ENCODE data around the gene F10.

The F10 gene

DNA sequence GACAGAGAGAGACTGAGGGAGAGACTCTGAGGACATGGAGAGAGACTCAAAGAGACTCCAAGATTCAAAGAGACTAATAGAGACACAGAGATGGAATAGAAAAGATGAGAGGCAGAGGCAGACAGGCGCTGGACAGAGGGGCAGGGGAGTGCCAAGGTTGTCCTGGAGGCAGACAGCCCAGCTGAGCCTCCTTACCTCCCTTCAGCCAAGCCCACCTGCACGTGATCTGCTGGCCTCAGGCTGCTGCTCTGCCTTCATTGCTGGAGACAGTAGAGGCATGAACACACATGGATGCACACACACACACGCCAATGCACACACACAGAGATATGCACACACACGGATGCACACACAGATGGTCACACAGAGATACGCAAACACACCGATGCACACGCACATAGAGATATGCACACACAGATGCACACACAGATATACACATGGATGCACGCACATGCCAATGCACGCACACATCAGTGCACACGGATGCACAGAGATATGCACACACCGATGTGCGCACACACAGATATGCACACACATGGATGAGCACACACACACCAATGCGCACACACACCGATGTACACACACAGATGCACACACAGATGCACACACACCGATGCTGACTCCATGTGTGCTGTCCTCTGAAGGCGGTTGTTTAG lies 3.3 kb upstream of the F10 start:
- H3K9ac ChIP-seq (ENCODE audit: low read length), result no peak overlapping the region
- H3K27me3 ChIP-seq (ENCODE audit: control insufficient read depth, insufficient read depth, low read length), result peaks cover 12% of the 10 kb centered on the region; the same call in 1 of the 2 replicates
- H3K27ac ChIP-seq (ENCODE audit: low read depth, low read length), result no peak overlapping the region
- H3K4me1 ChIP-seq (ENCODE audit: control insufficient read depth, insufficient read depth, low read length), result peaks cover 13% of the 10 kb centered on the region; the same call in 1 of the 2 replicates
- H3K36me3 ChIP-seq (ENCODE audit: control insufficient read depth, insufficient read depth, low read length), result no peaks in the 10 kb centered on the region
- no peak overlapping the region for H3K4me3 ChIP-seq (ENCODE audit: low read depth, low read length)
- peaks cover 4% of the 10 kb centered on the region; the same call in 1 of the 2 replicates for H3K9me3 ChIP-seq (ENCODE audit: control insufficient read depth, insufficient read depth, low read depth, low read length)

DNA sequence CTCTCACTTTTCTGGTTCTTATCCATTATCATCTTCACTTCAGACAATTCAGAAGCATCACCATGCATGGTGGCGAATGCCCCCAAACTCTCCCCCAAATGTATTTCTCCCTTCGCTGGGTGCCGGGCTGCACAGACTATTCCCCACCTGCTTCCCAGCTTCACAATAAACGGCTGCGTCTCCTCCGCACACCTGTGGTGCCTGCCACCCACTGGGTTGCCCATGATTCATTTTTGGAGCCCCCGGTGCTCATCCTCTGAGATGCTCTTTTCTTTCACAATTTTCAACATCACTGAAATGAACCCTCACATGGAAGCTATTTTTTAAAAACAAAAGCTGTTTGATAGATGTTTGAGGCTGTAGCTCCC lies 2.8 kb upstream of the F10 start:
- H3K27ac ChIP-seq (ENCODE audit: low read depth, low read length), result no peak overlapping the region
- no peaks in the 10 kb centered on the region for H3K36me3 ChIP-seq (ENCODE audit: control insufficient read depth, insufficient read depth, low read length)
- H3K4me3 ChIP-seq (ENCODE audit: low read depth, low read length), result no peak overlapping the region
- peaks cover 13% of the 10 kb centered on the region; the same call in 1 of the 2 replicates for H3K4me1 ChIP-seq (ENCODE audit: control insufficient read depth, insufficient read depth, low read length)
- H3K9me3 ChIP-seq (ENCODE audit: control insufficient read depth, insufficient read depth, low read depth, low read length), result no peaks in the 10 kb centered on the region
- H3K9ac ChIP-seq (ENCODE audit: low read length), result no peak overlapping the region
- H3K27me3 ChIP-seq (ENCODE audit: control insufficient read depth, insufficient read depth, low read length), result peaks cover 7% of the 10 kb centered on the region; the same call in 1 of the 2 replicates

DNA sequence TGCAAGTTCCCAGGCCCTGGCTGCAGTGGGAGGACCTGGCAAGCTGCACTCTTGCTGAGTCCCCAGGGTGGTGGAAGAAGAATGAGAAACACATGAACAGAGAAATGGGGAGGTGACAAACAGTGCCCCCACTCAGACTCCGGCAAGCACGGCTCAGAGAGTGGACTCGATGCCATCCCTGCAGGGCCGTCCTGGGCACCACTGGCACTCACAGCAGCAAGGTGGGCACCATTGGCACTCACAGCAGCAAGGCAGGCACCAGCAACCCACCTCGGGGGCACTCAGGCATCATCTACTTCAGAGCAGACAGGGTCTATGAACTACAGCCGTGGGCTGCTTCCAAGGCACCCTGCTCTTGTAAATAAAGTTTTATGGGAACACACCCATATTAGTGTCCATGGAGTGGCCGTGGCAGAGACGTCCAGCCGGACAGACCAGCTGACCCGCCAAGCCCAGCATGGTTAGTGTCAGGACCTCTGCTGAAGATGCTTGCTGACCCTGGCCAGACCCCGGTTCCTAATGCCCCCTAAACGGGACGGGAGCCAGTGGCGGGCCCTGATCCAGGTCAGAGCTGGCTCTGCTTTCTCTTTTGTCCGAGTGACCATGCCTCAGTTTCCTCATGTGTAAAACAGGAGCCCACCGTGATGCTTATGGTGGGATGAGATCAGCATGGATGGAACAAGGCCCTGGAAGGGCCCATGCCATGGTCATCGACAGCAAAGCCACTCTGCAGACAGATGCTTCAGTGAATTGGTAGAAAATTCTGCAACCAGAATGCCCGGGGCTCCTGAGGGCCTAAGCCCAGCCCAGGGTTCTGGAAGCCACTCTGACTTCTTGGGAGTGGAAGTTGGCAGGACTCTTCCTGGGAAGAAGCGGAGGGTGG lies 2.1 kb upstream of the F10 start:
- no peaks in the 10 kb centered on the region for H3K36me3 ChIP-seq (ENCODE audit: control insufficient read depth, insufficient read depth, low read length)
- H3K4me1 ChIP-seq (ENCODE audit: control insufficient read depth, insufficient read depth, low read length), result peaks cover 13% of the 10 kb centered on the region; the same call in 1 of the 2 replicates
- no peak overlapping the region for H3K9ac ChIP-seq (ENCODE audit: low read length)
- H3K9me3 ChIP-seq (ENCODE audit: control insufficient read depth, insufficient read depth, low read depth, low read length), result no peaks in the 10 kb centered on the region
- no peak overlapping the region for H3K27ac ChIP-seq (ENCODE audit: low read depth, low read length)
- H3K27me3 ChIP-seq (ENCODE audit: control insufficient read depth, insufficient read depth, low read length), result no peaks in the 10 kb centered on the region; the same call in 1 of the 2 replicates
- no peak overlapping the region for H3K4me3 ChIP-seq (ENCODE audit: low read depth, low read length)

DNA sequence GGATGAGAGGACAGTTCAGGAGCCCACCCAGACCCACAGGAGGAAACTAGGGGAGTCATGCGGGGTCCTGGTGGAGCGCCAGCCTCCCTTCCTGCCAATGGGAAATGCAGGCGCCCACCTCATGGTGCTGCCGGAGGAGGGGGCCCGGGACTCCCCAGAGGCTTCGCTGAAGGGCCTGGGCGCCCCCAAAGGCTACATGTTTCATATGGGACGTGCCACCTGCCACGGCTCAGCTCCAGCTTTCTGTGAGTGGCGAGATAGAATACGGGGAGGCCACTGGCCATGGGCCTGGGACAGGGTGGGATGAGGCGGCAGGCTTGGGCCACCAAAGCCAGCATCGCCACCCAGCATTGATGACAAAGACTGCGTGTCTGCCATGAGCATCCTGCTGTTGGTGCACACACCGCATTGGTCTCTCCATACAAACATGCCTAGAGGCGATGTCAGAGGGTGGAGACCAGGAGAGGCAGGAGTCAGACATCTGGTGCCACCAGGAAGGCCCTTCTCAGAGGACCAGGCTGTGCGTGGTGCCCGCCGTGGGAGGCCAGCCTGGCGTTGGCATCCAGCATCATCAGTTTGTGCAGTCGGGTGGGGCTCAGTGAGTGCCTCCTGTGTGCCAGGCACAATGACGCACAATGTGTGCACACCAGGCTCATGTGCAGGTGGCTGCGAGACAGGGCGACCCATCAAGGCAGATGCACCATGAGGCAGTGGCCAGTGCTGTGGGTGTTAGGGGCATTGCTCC lies 1.2 kb upstream of the F10 start:
- H3K36me3 ChIP-seq (ENCODE audit: control insufficient read depth, insufficient read depth, low read length), result no peaks in the 10 kb centered on the region
- no peaks in the 10 kb centered on the region for H3K9me3 ChIP-seq (ENCODE audit: control insufficient read depth, insufficient read depth, low read depth, low read length)
- no peak overlapping the region for H3K27ac ChIP-seq (ENCODE audit: low read depth, low read length)
- H3K4me1 ChIP-seq (ENCODE audit: control insufficient read depth, insufficient read depth, low read length), result peaks cover 13% of the 10 kb centered on the region; the same call in 1 of the 2 replicates
- H3K9ac ChIP-seq (ENCODE audit: low read length), result no peak overlapping the region
- no peaks in the 10 kb centered on the region; the same call in 1 of the 2 replicates for H3K27me3 ChIP-seq (ENCODE audit: control insufficient read depth, insufficient read depth, low read length)
- no peak overlapping the region for H3K4me3 ChIP-seq (ENCODE audit: low read depth, low read length)

DNA sequence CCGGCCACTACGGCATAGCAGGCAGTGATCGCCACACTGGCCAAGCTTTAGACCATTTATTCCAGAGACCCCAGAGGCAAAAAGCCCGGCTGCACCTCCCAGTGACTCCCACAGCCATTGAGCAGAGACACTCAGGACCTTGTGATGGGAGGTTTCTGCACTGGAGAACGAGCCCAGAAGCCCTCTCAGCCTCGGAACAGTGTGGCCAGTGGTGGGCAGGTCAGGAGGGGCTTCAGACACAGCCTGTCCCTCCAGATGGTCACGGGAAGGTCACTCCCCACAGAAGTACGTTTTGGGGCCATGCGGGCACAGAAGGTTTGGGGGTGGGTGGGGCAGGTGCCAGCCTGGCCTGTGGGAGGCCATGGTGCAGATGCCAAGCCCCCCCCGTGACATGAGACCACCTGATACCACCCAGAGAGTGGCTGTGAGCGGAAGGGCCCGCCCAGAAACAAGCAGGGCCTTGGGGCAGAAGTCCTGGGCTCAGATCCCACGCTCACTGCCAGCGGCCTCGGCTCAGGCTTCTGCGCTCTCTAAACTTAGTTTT lies 599 bp upstream of the F10 start:
- no peaks in the 10 kb centered on the region for H3K36me3 ChIP-seq (ENCODE audit: control insufficient read depth, insufficient read depth, low read length)
- no peak overlapping the region for H3K27ac ChIP-seq (ENCODE audit: low read depth, low read length)
- no peak overlapping the region for H3K4me3 ChIP-seq (ENCODE audit: low read depth, low read length)
- no peaks in the 10 kb centered on the region for H3K9me3 ChIP-seq (ENCODE audit: control insufficient read depth, insufficient read depth, low read depth, low read length)
- peak overlapping the region; percentile 1 for H3K9ac ChIP-seq (ENCODE audit: low read length)
- peaks cover 12% of the 10 kb centered on the region; the same call in 1 of the 2 replicates for H3K4me1 ChIP-seq (ENCODE audit: control insufficient read depth, insufficient read depth, low read length)
- no peaks in the 10 kb centered on the region; the same call in 1 of the 2 replicates for H3K27me3 ChIP-seq (ENCODE audit: control insufficient read depth, insufficient read depth, low read length)

DNA sequence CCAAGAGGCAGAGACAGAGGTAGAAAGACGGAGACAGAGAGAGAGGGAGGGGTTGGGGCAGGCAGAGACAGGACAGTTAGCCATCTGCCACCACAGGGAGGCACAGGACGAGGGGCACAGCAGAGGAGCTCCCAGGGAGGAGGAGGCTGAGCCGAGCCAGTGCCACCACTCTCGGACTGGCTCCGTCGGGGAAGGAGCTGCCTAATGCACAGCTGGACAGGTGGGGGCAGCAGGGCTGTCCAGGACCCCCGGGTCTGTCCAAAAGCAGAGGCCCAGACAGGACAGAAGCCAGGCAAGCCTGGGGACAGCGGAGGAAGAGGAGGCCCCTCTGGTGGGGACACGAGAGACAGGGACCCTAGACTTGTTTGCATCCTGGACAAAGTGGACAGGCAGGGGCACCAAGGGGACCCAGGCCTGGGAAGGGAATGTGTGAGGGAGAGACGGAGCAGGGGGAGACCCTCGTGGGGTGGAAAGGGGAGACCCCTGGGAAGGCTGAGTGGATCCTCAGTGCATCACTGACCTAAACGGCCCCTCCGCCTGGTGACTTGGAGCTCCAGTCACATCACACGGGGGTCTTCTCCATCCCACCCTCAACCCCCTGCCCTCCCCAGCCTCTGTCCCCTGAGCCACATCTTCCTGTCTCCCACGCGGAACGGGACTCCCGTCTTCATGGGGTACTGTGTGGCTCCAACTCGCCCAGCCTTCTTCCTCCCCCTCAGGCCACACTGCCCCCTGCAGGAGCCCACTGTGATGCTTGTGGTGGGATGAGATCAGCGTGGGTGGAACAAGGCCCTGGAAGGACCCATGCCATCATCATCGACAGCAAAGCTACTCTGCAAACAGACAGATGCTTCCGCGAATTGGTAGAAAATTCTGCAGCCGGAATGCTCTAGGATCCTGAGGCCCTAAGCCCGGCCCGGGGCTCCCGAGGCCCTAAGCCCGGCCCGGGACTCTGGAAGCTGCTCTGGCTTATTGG lies 915 bp downstream of the F10 start:
- no peaks in the 10 kb centered on the region; the same call in 1 of the 2 replicates for H3K27me3 ChIP-seq (ENCODE audit: control insufficient read depth, insufficient read depth, low read length)
- H3K36me3 ChIP-seq (ENCODE audit: control insufficient read depth, insufficient read depth, low read length), result no peaks in the 10 kb centered on the region
- no peak overlapping the region for H3K9ac ChIP-seq (ENCODE audit: low read length)
- H3K4me1 ChIP-seq (ENCODE audit: control insufficient read depth, insufficient read depth, low read length), result peaks cover 9% of the 10 kb centered on the region; the same call in 1 of the 2 replicates
- H3K4me3 ChIP-seq (ENCODE audit: low read depth, low read length), result peak overlapping the region; percentile 12; the same call in 1 of the 2 replicates
- no peaks in the 10 kb centered on the region for H3K9me3 ChIP-seq (ENCODE audit: control insufficient read depth, insufficient read depth, low read depth, low read length)
- no peak overlapping the region for H3K27ac ChIP-seq (ENCODE audit: low read depth, low read length)

DNA sequence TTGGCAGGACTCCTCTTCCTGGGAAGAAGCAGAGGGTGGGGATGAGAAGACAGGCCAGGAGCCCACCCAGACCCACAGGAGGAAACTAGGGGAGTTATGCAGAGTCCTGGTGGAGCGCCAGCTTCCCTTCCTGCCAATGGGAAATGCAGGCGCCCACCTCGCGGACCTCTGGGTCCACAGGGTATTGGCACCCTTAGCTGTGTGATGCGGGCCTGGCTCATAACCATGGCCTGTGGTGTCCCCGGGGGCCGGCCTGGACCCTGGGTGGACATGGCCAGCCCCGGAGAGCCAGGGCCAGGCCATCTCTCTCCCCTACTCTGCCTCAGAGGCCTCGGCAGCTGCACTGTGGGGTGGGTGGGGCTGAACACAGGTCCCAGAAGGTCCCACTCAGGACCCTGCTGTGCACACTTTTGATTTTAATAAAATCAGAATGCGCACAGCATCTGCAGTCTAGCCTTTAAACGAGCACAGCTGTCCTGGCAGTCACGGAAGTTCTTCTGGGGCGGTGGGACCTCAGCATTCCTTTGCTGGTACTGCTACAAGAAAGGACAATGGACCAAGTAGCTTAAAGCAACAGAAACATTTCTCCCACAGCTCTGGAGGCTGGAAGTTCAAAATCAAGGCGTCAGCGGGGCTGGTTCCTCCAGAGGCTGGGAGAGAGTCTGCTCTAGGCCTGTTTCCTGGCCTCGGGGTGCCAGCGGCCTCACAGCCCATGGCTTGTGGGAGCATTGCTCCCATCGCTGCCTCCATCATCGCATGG lies 1.8 kb downstream of the F10 start:
- Histone ChIP-seq H3K36me3 (ENCODE audit: control insufficient read depth, insufficient read depth, low read length) (no peaks in the 10 kb centered on the region), H3K27me3 (ENCODE audit: control insufficient read depth, insufficient read depth, low read length) (no peaks in the 10 kb centered on the region; the same call in 1 of the 2 replicates), H3K9ac (ENCODE audit: low read length) (no peak overlapping the region), H3K9me3 (ENCODE audit: control insufficient read depth, insufficient read depth, low read depth, low read length) (no peaks in the 10 kb centered on the region), H3K27ac (ENCODE audit: low read depth, low read length) (no peak overlapping the region), H3K4me3 (ENCODE audit: low read depth, low read length) (no peak overlapping the region), H3K4me1 (ENCODE audit: control insufficient read depth, insufficient read depth, low read length) (peaks cover 9% of the 10 kb centered on the region; the same call in 1 of the 2 replicates)

DNA sequence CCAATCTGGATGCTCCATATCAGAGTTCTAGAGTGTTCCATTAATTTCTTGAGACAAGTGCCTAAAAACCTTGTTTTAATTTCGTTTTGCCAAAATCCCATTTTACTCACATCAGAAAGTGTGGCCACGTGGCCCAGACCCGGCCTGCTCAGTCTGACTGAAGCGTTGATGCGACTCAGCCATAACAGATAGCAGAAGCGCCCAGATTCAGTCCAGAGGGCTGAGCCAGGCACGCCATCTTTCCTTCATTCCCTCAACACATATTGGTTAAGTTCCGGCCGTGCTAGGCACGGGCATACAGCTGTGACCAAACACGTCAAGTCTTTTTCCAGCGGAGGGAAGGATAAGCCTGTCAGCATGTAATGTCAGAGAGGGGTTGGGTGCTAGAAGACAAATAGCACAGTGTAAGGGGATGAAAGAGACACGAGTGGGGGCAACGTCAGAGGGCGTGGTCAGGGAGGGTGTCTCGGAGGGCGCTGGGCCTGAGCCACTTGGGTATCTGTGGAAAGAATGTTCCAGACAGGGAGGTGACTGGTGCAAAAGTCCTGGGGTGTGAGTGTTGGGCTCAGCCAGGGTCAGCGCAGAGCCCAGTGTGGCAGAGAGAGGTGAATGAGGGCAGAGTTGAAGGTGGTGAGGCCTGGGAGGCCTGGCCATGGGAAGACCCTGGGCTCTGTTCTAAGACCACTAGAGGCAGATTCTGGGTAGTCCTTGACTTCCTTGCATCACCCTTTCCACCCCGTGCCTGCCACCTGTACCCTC lies 3.1 kb downstream of the F10 start:
- no peak overlapping the region for H3K9ac ChIP-seq (ENCODE audit: low read length)
- H3K9me3 ChIP-seq (ENCODE audit: control insufficient read depth, insufficient read depth, low read depth, low read length), result no peaks in the 10 kb centered on the region

More for the DNA sequence above, 3.1 kb downstream of the F10 start:
- Histone ChIP-seq H3K4me1 (ENCODE audit: control insufficient read depth, insufficient read depth, low read length) (peaks cover 9% of the 10 kb centered on the region; the same call in 1 of the 2 replicates), H3K27me3 (ENCODE audit: control insufficient read depth, insufficient read depth, low read length) (peaks cover 1% of the 10 kb centered on the region; the same call in 1 of the 2 replicates), H3K36me3 (ENCODE audit: control insufficient read depth, insufficient read depth, low read length) (no peaks in the 10 kb centered on the region), H3K27ac (ENCODE audit: low read depth, low read length) (no peak overlapping the region), H3K4me3 (ENCODE audit: low read depth, low read length) (no peak overlapping the region)

Measured in HUES6 (cell line).